H1 (cell line): ENCODE measurements around the gene ARHGAP22. TPM values are rescaled to one million over a fixed set of nuclear protein-coding genes. Genes with fewer than 3 reads are reported as not detected.

Experiments used
- CTCF ChIA-PET: fragments of 300-600 bp; sonication (Branson Sonifier 250); formaldehyde crosslinking; loops from one replicate; lab custom pipeline; 2021; ENCODE audit not compliant: partially characterized antibody; lab: Charles Lee
- POLR2A ChIA-PET: fragments of 300-600 bp; sonication (Branson Sonifier 250); formaldehyde crosslinking; loops from one replicate; lab custom pipeline; 2021; ENCODE audit warnings: inconsistent platforms; ENCODE audit not compliant: partially characterized antibody; lab: Charles Lee
- DNase-seq, 2 experiments: peaks; one replicate each; pipeline versions ENCODE4 v3.0.0 to v3.0.0-alpha.2; 2010 to 2022; ENCODE audit warnings: low spot score in 2 of 2, low read depth in 1 of 2, mixed read lengths in 1 of 2
- FAIRE-seq: peaks from 2 replicates; lab custom pipeline; 2011; peaks lifted over from hg19 to GRCh38; lab: Jason Lieb, UNC
- H2AFZ ChIP-seq: 2 replicates; pipeline ENCODE4 v1.8.1; 2012; ENCODE audit warnings: low read length, inconsistent platforms
- H2AK5ac ChIP-seq: 2 replicates; pipeline ENCODE4 v1.6.1; 2013; ENCODE audit warnings: low read depth, low read length
- H2BK120ac ChIP-seq: replicated peaks from 2 replicates; pipeline ENCODE3; 2013; ENCODE audit warnings: low read depth, low read length, inconsistent platforms
- H2BK12ac ChIP-seq: 2 replicates; pipeline ENCODE4 v1.6.1; 2013; ENCODE audit warnings: low read depth, low read length
- H2BK15ac ChIP-seq: 2 replicates; pipeline ENCODE4 v1.6.1; 2013; ENCODE audit warnings: low read length
- H2BK20ac ChIP-seq: 2 replicates; pipeline ENCODE4 v1.6.1; 2013; ENCODE audit warnings: low read length
- H2BK5ac ChIP-seq: 2 replicates; pipeline ENCODE4 v1.6.1; 2013; ENCODE audit warnings: low read depth, low read length
- H3K14ac ChIP-seq: 2 replicates; pipeline ENCODE4 v1.6.1; 2013; ENCODE audit warnings: inconsistent platforms; ENCODE audit not compliant: insufficient read length
- H3K18ac ChIP-seq: 2 replicates; pipeline ENCODE4 v1.6.1; 2013; ENCODE audit warnings: low read length; ENCODE audit errors: extremely low read depth
- H3K23ac ChIP-seq: 2 replicates; pipeline ENCODE4 v1.6.1; 2013; ENCODE audit warnings: inconsistent platforms; ENCODE audit not compliant: insufficient read length
- H3K23me2 ChIP-seq: 2 replicates; pipeline ENCODE4 v1.6.1; 2013; ENCODE audit warnings: low read depth, low read length
- H3K27ac ChIP-seq: 2 replicates; pipeline ENCODE4 v1.6.1; 2011; ENCODE audit warnings: low read depth, low read length, inconsistent platforms
- H3K27me3 ChIP-seq, 4 experiments: replicated peaks in 1 of 4; 1 replicate in 1 of 4; 2 replicates in 3 of 4; pipeline versions ENCODE4 v1.6.1 to v1.8.1; 2011 to 2013; ENCODE audit warnings: low read length in 3 of 4, mild to moderate bottlenecking in 3 of 4, inconsistent platforms in 2 of 4, mixed read lengths in 2 of 4, moderate library complexity in 1 of 4; ENCODE audit not compliant: control insufficient read depth in 3 of 4, insufficient read depth in 3 of 4; ENCODE audit errors: extremely low read depth in 1 of 4
- H3K36me3 ChIP-seq, 4 experiments: 2 replicates each; pipeline versions ENCODE4 v1.6.1 to v1.8.1; 2011 to 2013; ENCODE audit warnings: mild to moderate bottlenecking in 4 of 4, low read length in 3 of 4, moderate library complexity in 2 of 4, control low read depth in 1 of 4, inconsistent platforms in 1 of 4; ENCODE audit not compliant: insufficient read depth in 4 of 4, control insufficient read depth in 2 of 4
- H3K4ac ChIP-seq: replicated peaks from 2 replicates; pipeline ENCODE3; 2013; ENCODE audit warnings: low read length, low read depth, mixed read lengths, inconsistent platforms; ENCODE audit not compliant: insufficient read length
- H3K4me1 ChIP-seq, 4 experiments: replicated peaks in 1 of 4; 1 replicate in 1 of 4; 2 replicates in 3 of 4; pipeline versions ENCODE4 v1.6.1 to v1.8.1; 2011 to 2013; ENCODE audit warnings: low read length in 3 of 4, inconsistent platforms in 2 of 4, mixed read lengths in 1 of 4; ENCODE audit not compliant: insufficient read depth in 4 of 4, control insufficient read depth in 3 of 4
- H3K4me2 ChIP-seq, 2 experiments: 2 replicates each; pipeline versions ENCODE4 v1.6.1 to v1.8.1; 2011 to 2013; ENCODE audit warnings: low read depth in 2 of 2, low read length in 2 of 2, control low read depth in 1 of 2, inconsistent platforms in 1 of 2, mild to moderate bottlenecking in 1 of 2; ENCODE audit not compliant: insufficient read depth in 1 of 2
- H3K4me3 ChIP-seq, 4 experiments: fragments of 200-600, 300-600 bp in 1 of 4; sonication (generic), shearing (Covaris generic), sonication (Bioruptor Twin) in 1 of 4; 2 replicates each; pipeline versions ENCODE4 v1.5.1 to v1.8.1; 2011 to 2016; ENCODE audit warnings: low read length in 4 of 4, low read depth in 3 of 4, control low read depth in 2 of 4, inconsistent platforms in 2 of 4, mild to moderate bottlenecking in 2 of 4, mixed read lengths in 1 of 4, moderate library complexity in 1 of 4; ENCODE audit not compliant: insufficient read depth in 2 of 4; ENCODE audit errors: extremely low read depth in 1 of 4
- H3K56ac ChIP-seq: replicated peaks from 2 replicates; pipeline ENCODE3; 2013; ENCODE audit warnings: low read depth, mild to moderate bottlenecking, mixed read lengths, low read length, inconsistent platforms; ENCODE audit not compliant: insufficient read length
- H3K79me1 ChIP-seq: 2 replicates; pipeline ENCODE4 v1.6.1; 2013; ENCODE audit warnings: low read depth, low read length, control low read depth
- H3K79me2 ChIP-seq, 2 experiments: 2 replicates each; pipeline versions ENCODE4 v1.6.1 to v1.8.1; 2012 to 2013; ENCODE audit warnings: low read length in 2 of 2, mild to moderate bottlenecking in 2 of 2, inconsistent platforms in 1 of 2; ENCODE audit not compliant: insufficient read depth in 2 of 2, control insufficient read depth in 1 of 2
- H3K9ac ChIP-seq, 4 experiments: replicated peaks in 1 of 4; 1 replicate in 1 of 4; 2 replicates in 3 of 4; pipeline versions ENCODE4 v1.6.1 to v1.8.1; 2011 to 2013; ENCODE audit warnings: low read depth in 3 of 4, low read length in 3 of 4, control low read depth in 2 of 4, mild to moderate bottlenecking in 2 of 4, moderate library complexity in 2 of 4, inconsistent platforms in 1 of 4; ENCODE audit errors: extremely low read depth in 1 of 4
- H3K9me3 ChIP-seq, 2 experiments: 2 replicates each; pipeline versions ENCODE4 v1.6.1 to v1.8.1; 2012 to 2013; ENCODE audit warnings: mild to moderate bottlenecking in 2 of 2, moderate library complexity in 2 of 2, control low read depth in 1 of 2, inconsistent platforms in 1 of 2, low read depth in 1 of 2, low read length in 1 of 2, mixed read lengths in 1 of 2; ENCODE audit not compliant: insufficient read depth in 2 of 2
- H4K20me1 ChIP-seq, 2 experiments: replicated peaks in 1 of 2; 2 replicates each; pipeline versions ENCODE3 to v1.8.1; 2011 to 2013; ENCODE audit warnings: inconsistent platforms in 2 of 2, low read length in 2 of 2, mild to moderate bottlenecking in 1 of 2; ENCODE audit not compliant: insufficient read depth in 2 of 2, control insufficient read depth in 1 of 2
- H4K5ac ChIP-seq: 2 replicates; pipeline ENCODE4 v1.6.1; 2013; ENCODE audit warnings: low read length, low read depth, mixed read lengths, inconsistent platforms; ENCODE audit not compliant: insufficient read length
- H4K8ac ChIP-seq: 2 replicates; pipeline ENCODE4 v1.8.0; 2013; ENCODE audit warnings: mild to moderate bottlenecking, moderate library complexity, low read length, inconsistent platforms; ENCODE audit not compliant: insufficient read depth; ENCODE audit errors: extremely low read depth
- H4K91ac ChIP-seq: replicated peaks from 2 replicates; pipeline ENCODE3; 2013; ENCODE audit warnings: low read length, mixed read lengths, inconsistent platforms; ENCODE audit not compliant: insufficient read length
- CBX8 ChIP-seq: fragments of 300-800, 300-1000 bp; sonication (generic); IDR thresholded peaks from 2 replicates; pipeline ENCODE4 v1.7.1; 2016; ENCODE audit warnings: low read depth, low read length, borderline replicate concordance
- EGR1 ChIP-seq: IDR thresholded peaks from 2 replicates; pipeline ENCODE4 v1.6.1; 2011; ENCODE audit warnings: low read depth, low read length, borderline replicate concordance
- FOSL1 ChIP-seq: IDR thresholded peaks from 2 replicates; pipeline ENCODE4 v1.6.1; 2011; ENCODE audit warnings: mild to moderate bottlenecking, low read depth, low read length, moderate library complexity; ENCODE audit not compliant: insufficient read depth
- HDAC2 ChIP-seq, 2 experiments: fragments of 300-600 bp in 1 of 2; sonication (generic) in 1 of 2; IDR thresholded peaks; 2 replicates each; pipeline ENCODE4 v1.6.1; 2011 to 2012; ENCODE audit warnings: low read depth in 2 of 2, low read length in 2 of 2, mild to moderate bottlenecking in 2 of 2, moderate library complexity in 2 of 2, borderline replicate concordance in 1 of 2, inconsistent platforms in 1 of 2
- KDM5A ChIP-seq: fragments of 200-600 bp; IDR thresholded peaks from 2 replicates; pipeline ENCODE4 v1.7.1; 2012; ENCODE audit warnings: mild to moderate bottlenecking, low read length, inconsistent platforms, mixed read lengths
- POLR2A ChIP-seq, 2 experiments: IDR thresholded peaks; 1 replicate in 1 of 2; 2 replicates in 1 of 2; pipeline ENCODE4 v1.6.1; 2011; ENCODE audit warnings: low read depth in 2 of 2, low read length in 2 of 2, mild to moderate bottlenecking in 2 of 2; ENCODE audit errors: control extremely low read depth in 1 of 2
- POLR2AphosphoS5 ChIP-seq: IDR thresholded peaks from 2 replicates; pipeline ENCODE4 v1.6.1; 2011; ENCODE audit warnings: low read depth, low read length
- SIN3A ChIP-seq, 2 experiments: IDR thresholded peaks in 1 of 2; conservative IDR thresholded peaks in 1 of 2; 2 replicates each; pipeline ENCODE4 v1.6.1; 2011 to 2012; ENCODE audit warnings: low read length in 2 of 2, improper control_type of control experiment in 1 of 2, low read depth in 1 of 2, mild to moderate bottlenecking in 1 of 2
- SIRT6 ChIP-seq: IDR thresholded peaks from one replicate; pipeline ENCODE4 v1.7.1; 2012; ENCODE audit warnings: low read length, inconsistent platforms
- SP1 ChIP-seq: IDR thresholded peaks from 2 replicates; pipeline ENCODE4 v1.6.1; 2011; ENCODE audit warnings: low read depth, low read length
- WGBS, 2 experiments: shearing (Covaris generic) in 1 of 2; methylation state at CpG; one replicate each; pipeline versions ENCODE4 v1.1.6 to v1.1.7; 2013 to 2015; ENCODE audit warnings: low lambda C conversion rate in 2 of 2, mixed read lengths in 2 of 2, inconsistent platforms in 1 of 2, low coverage in 1 of 2, missing lambda C conversion rate in 1 of 2; ENCODE audit not compliant: insufficient replicate concordance in 2 of 2, insufficient coverage in 1 of 2, insufficient read length in 1 of 2; ENCODE audit errors: extremely low coverage in 1 of 2, missing lambda C conversion rate in 1 of 2; 5-methylcytosine and 5-hydroxymethylcytosine counted together
- polyA plus RNA-seq, 7 experiments: library from polyadenylated mRNA; depleted of rRNA in 3 of 7; stranded (reverse) in 5 of 7; unstranded in 2 of 7; fragments of >200 nt in 5 of 7; fragments of 200-250 nt in 2 of 7; gene quantifications; 1 replicate in 5 of 7; 2 replicates in 1 of 7; 4 replicates in 1 of 7; pipeline versions ENCODE4 v1.2.1 to v1.2.3, GENCODE V29; 2011 to 2013; ENCODE audit warnings: missing spikeins in 2 of 7, mixed read lengths in 2 of 7
- total RNA-seq: library from RNA; stranded (reverse); fragmentation: NEBNext Ultra II Directional; extraction: Animal tissue kit (Norgen Biotek cat#: 25700); gene quantifications from 2 replicates; pipeline ENCODE4 v1.2.1, GENCODE V29; 2021
- TF ChIP-seq, protein P1 (sequence below): IDR thresholded peaks from 2 replicates; pipeline ENCODE4 v1.6.1; 2012; ENCODE audit warnings: inconsistent platforms
- TF ChIP-seq, protein P2 (sequence below): IDR thresholded peaks from 2 replicates; pipeline ENCODE4 v1.6.1; 2012; ENCODE audit warnings: inconsistent platforms

The ARHGAP22 gene
- total and polyA plus RNA-seq, 2 of the 8 experiments (the other 6 are each of a cell fraction or from before 2014, with no cell fraction given): 3.6 to 11.2 TPM

DNA sequence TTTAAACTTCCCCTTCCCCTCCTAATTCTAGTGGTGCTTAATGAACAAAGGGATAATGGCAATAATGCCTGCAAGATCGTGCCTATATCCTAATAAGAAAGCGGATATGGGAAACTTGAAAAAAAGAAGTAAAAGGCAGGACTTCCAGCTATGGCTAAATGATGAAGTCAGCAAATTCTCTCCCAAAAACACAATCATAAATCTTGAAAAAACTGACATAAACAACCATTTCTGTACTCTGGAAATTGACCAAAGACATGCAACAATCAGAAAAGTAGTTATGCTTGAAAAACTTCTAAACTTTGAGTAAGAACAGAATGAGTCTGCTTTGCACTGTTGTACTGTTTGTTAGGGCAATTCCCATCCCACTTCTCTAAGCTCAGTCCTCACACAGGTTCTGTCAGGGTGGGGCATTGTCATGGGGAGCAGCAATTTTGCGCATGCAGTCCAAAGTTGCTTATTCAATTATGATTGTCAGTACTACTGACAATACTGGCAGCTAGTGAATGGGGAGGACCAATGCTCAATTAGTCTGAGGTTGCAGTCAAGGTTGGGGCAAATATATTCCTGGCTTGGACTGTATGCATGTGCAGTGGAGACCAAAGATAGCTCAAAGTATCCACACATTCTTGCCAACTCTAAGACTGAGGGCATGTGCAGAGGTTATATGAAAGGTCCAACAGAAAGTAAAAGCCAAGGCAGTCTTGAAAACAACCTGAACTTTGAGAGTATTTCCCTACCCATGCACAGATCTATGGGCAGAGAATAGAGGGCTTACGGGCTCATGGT is 34.1 kb upstream of the ARHGAP22 start:
- DNase-seq (no peak), FAIRE-seq (no peak)
- Histone ChIP-seq H2BK20ac (no peak overlapping the region), H3K4me1 (no peaks in the 10 kb centered on the region), H3K36me3 (no peaks in the 10 kb centered on the region), H3K23me2 (peaks cover 6% of the 10 kb centered on the region; the same call in 1 of the 2 replicates), H3K79me1 (no peaks in the 10 kb centered on the region), H3K4me2 (no peak overlapping the region), H3K9me3 (no peaks in the 10 kb centered on the region), H4K5ac (no peak overlapping the region), H4K8ac (no peak overlapping the region), H3K14ac (no peak overlapping the region), H2AK5ac (no peak overlapping the region), H4K91ac (no peak overlapping the region), H3K9ac (no peak overlapping the region), H2BK5ac (no peak overlapping the region), H3K27ac (no peak overlapping the region), H2AFZ (no peak overlapping the region), H3K18ac (no peak overlapping the region), H3K56ac (no peak overlapping the region), H2BK120ac (no peak overlapping the region), H2BK15ac (no peak overlapping the region), H4K20me1 (no peaks in the 10 kb centered on the region), H3K27me3 (no peaks in the 10 kb centered on the region), H3K4me3 (no peak overlapping the region), H3K23ac (no peak overlapping the region), H3K79me2 (no peaks in the 10 kb centered on the region), H3K4ac (no peak overlapping the region), H2BK12ac (no peak overlapping the region)
- ChIA-PET CTCF (interaction anchor here (0.8 to 2.2 kb wide), 10 partner anchors 10 to 312 kb away, joined by 3 to 10 read pairs (median 4); no protein-coding TSS in a partner anchor), POLR2A (no interaction called here)
- 87% methylated on average over 4 of the region's 4 CpGs; no CpG with 5 or more reads in 1 of the 2 experiments for WGBS, 2 experiments
- TF ChIP-seq, protein P1, sequence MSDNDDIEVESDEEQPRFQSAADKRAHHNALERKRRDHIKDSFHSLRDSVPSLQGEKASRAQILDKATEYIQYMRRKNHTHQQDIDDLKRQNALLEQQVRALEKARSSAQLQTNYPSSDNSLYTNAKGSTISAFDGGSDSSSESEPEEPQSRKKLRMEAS: no peak
- TF ChIP-seq CBX8: no peak
- TF ChIP-seq HDAC2 (IDR thresholded peaks at IDR 0.05; ENCODE audit: borderline replicate concordance in 1 of 2, low read depth in 2 of 2, low read length in 2 of 2): no peak
- TF ChIP-seq SP1: no peak
- no peak for TF ChIP-seq SIN3A (conservative IDR thresholded peaks at IDR 0.05 in 1 of 2, IDR thresholded peaks at IDR 0.05 in 1 of 2; ENCODE audit: low read depth in 1 of 2, low read length in 2 of 2)
- TF ChIP-seq EGR1: no peak
- TF ChIP-seq KDM5A: no peak
- TF ChIP-seq, protein P2, sequence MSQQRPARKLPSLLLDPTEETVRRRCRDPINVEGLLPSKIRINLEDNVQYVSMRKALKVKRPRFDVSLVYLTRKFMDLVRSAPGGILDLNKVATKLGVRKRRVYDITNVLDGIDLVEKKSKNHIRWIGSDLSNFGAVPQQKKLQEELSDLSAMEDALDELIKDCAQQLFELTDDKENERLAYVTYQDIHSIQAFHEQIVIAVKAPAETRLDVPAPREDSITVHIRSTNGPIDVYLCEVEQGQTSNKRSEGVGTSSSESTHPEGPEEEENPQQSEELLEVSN: no peak
- TF ChIP-seq SIRT6: no peak
- no peak for TF ChIP-seq POLR2AphosphoS5
- TF ChIP-seq POLR2A (IDR thresholded peaks at IDR 0.05; ENCODE audit: control extremely low read depth in 1 of 2, low read depth in 2 of 2, low read length in 2 of 2): no peak
- TF ChIP-seq FOSL1: no peak
